HG03025 (cell line): ENCODE results near the gene HES1.
A peak's percentile ranks its signal among the peaks of the same experiment; 100 is the strongest.

Experiments used
- ATAC-seq: cut with Tn5 transposase; IDR thresholded peaks from one replicate; pipeline ENCODE4 v1.9.1; 2021; ENCODE audit warnings: mild to moderate bottlenecking, moderate library complexity; ENCODE audit not compliant: unreplicated experiment, low FRiP score

Gene HES1

GRCh38 chr3:194101592-194102432, 34.1 kb upstream of the HES1 start:
- peak; percentile 12 for ATAC-seq

- ATAC-seq: no peak
These were observed 33.5 kb upstream of the HES1 start for GRCh38 chr3:194102436-194102835.

GRCh38 chr3:194103505-194103904, 32.4 kb upstream of the HES1 start:
- ATAC-seq: no peak

- ATAC-seq: no peak
These were observed 31.8 kb upstream of the HES1 start for GRCh38 chr3:194103983-194104751.

GRCh38 chr3:194105292-194105691, 30.7 kb upstream of the HES1 start:
- no peak for ATAC-seq

- ATAC-seq: no peak
These were observed 28.8 kb upstream of the HES1 start for GRCh38 chr3:194107107-194107506.

GRCh38 chr3:194109192-194109863, 26.6 kb upstream of the HES1 start:
- no peak for ATAC-seq

- no peak for ATAC-seq
These were observed 25.5 kb upstream of the HES1 start for GRCh38 chr3:194110483-194110882.

GRCh38 chr3:194111336-194111735, 24.6 kb upstream of the HES1 start:
- ATAC-seq: no peak

GRCh38 chr3:194112120-194113106, 23.5 kb upstream of the HES1 start:
- no peak for ATAC-seq

GRCh38 chr3:194114123-194114522, 21.8 kb upstream of the HES1 start:
- no peak for ATAC-seq

GRCh38 chr3:194117104-194117845, 18.7 kb upstream of the HES1 start:
- ATAC-seq: no peak

- no peak for ATAC-seq
These were observed 17.0 kb upstream of the HES1 start for GRCh38 chr3:194118920-194119319.

GRCh38 chr3:194119831-194120590, 15.9 kb upstream of the HES1 start:
- ATAC-seq: no peak

- ATAC-seq: no peak
These were observed 14.9 kb upstream of the HES1 start for GRCh38 chr3:194120789-194121770.

- no peak for ATAC-seq
These were observed 13.9 kb upstream of the HES1 start for GRCh38 chr3:194121891-194122631.

- ATAC-seq: no peak
These were observed 12.2 kb upstream of the HES1 start for GRCh38 chr3:194123726-194124125.
